B cell (primary cell): ENCODE results near the gene GPNMB. TPM values are rescaled to one million over a fixed set of nuclear protein-coding genes. Genes with fewer than 3 reads are reported as not detected.

Experiments used
- ATAC-seq: fragments of 200-7000 bp; cut with Tn5 transposase; one replicate; pipeline ENCODE4 v1.10.0; 2021; ENCODE audit warnings: low read depth, mild to moderate bottlenecking, moderate number of reproducible peaks, moderate library complexity
- CTCF ChIA-PET: fragments of 350-600 bp; sonication (Branson Sonifier 250); formaldehyde crosslinking; loops from one replicate; lab custom pipeline; 2021; ENCODE audit warnings: antibody characterized with exemption, inconsistent platforms; lab: Charles Lee
- POLR2A ChIA-PET: fragments of 350-600 bp; sonication (Branson Sonifier 250); formaldehyde crosslinking; loops from one replicate; lab custom pipeline; 2021; ENCODE audit warnings: antibody characterized with exemption; lab: Charles Lee
- DNase-seq: peaks from one replicate; pipeline ENCODE4 v3.0.0; 2013
- H2AFZ ChIP-seq: 2 replicates; pipeline ENCODE4 v1.6.1; 2012; ENCODE audit warnings: mild to moderate bottlenecking, low read depth, low read length; ENCODE audit not compliant: insufficient read depth, poor library complexity, severe bottlenecking
- H3K27ac ChIP-seq, 2 donors: 1 replicate in 1 of 2; 2 replicates in 1 of 2; pipeline ENCODE4 v1.5.1; 2012 to 2013; ENCODE audit warnings: low read length in 2 of 2, mild to moderate bottlenecking in 2 of 2, moderate library complexity in 1 of 2
- H3K27me3 ChIP-seq, 4 experiments: fragments of 200-600 bp in 1 of 4; sonication (generic) in 1 of 4; replicated peaks in 1 of 4; 1 replicate in 2 of 4; 2 replicates in 2 of 4; pipeline versions ENCODE4 v1.6.1 to v1.7.0; 2013 to 2016; ENCODE audit warnings: low read length in 3 of 4, mild to moderate bottlenecking in 2 of 4, mixed read lengths in 1 of 4, moderate library complexity in 1 of 4; ENCODE audit not compliant: insufficient read depth in 4 of 4, control insufficient read depth in 3 of 4; ENCODE audit errors: control extremely low read depth in 1 of 4
- H3K36me3 ChIP-seq, 2 experiments: replicated peaks in 1 of 2; 1 replicate in 1 of 2; 2 replicates in 1 of 2; pipeline versions ENCODE4 v1.6.1 to v1.7.1; 2013; ENCODE audit warnings: low read length in 1 of 2; ENCODE audit not compliant: insufficient read depth in 2 of 2, control insufficient read depth in 1 of 2; ENCODE audit errors: control extremely low read depth in 1 of 2, extremely low read depth in 1 of 2
- H3K4me1 ChIP-seq, 2 donors: fragments of 200-600 bp in 1 of 2; sonication (generic) in 1 of 2; 1 replicate in 1 of 2; 2 replicates in 1 of 2; pipeline versions ENCODE4 v1.5.1 to v1.6.1; 2013 to 2017; ENCODE audit warnings: low read length in 2 of 2; ENCODE audit not compliant: control insufficient read depth in 2 of 2, insufficient read depth in 2 of 2
- H3K4me2 ChIP-seq: replicated peaks from 2 replicates; pipeline ENCODE3; 2012; ENCODE audit warnings: mild to moderate bottlenecking, low read depth, low read length; ENCODE audit not compliant: poor library complexity, severe bottlenecking
- H3K4me3 ChIP-seq, 5 experiments: fragments of 200-600 bp in 1 of 5; sonication (generic) in 1 of 5; 1 replicate in 3 of 5; 2 replicates in 2 of 5; pipeline versions ENCODE4 v1.5.1 to v1.7.0; 2011 to 2016; ENCODE audit warnings: low read length in 4 of 5, mild to moderate bottlenecking in 4 of 5, low read depth in 2 of 5, control low read depth in 1 of 5, moderate library complexity in 1 of 5; ENCODE audit not compliant: insufficient read depth in 1 of 5; ENCODE audit errors: control extremely low read depth in 1 of 5, extremely low read depth in 1 of 5
- H3K79me2 ChIP-seq: fragments of 200-600 bp; sonication (generic); one replicate; pipeline ENCODE4 v1.6.0; 2016; ENCODE audit warnings: low read length; ENCODE audit not compliant: control insufficient read depth, insufficient read depth
- H3K9ac ChIP-seq: fragments of 200-600 bp; sonication (generic); 2 replicates; pipeline ENCODE4 v1.6.1; 2017; ENCODE audit warnings: mild to moderate bottlenecking, low read length, moderate library complexity
- H3K9me3 ChIP-seq, 3 donors: one replicate each; pipeline versions ENCODE4 v1.6.1 to v1.7.1; 2013; ENCODE audit warnings: low read length in 2 of 3; ENCODE audit not compliant: control insufficient read depth in 2 of 3, insufficient read depth in 1 of 3; ENCODE audit errors: control extremely low read depth in 1 of 3
- H4K20me1 ChIP-seq: 2 replicates; pipeline ENCODE4 v1.6.0; 2012; ENCODE audit warnings: mild to moderate bottlenecking, low read length; ENCODE audit not compliant: insufficient read depth, control insufficient read depth, poor library complexity, severe bottlenecking
- H3K27ac Mint-ChIP-seq: one replicate; pipeline ENCODE4 v1.8.0; 2021; ENCODE audit warnings: mixed read lengths
- H3K27me3 Mint-ChIP-seq: one replicate; pipeline ENCODE4 v1.8.0; 2021; ENCODE audit warnings: mixed read lengths
- H3K4me1 Mint-ChIP-seq: one replicate; pipeline ENCODE4 v1.8.0; 2021; ENCODE audit warnings: mixed read lengths
- H3K4me3 Mint-ChIP-seq: one replicate; pipeline ENCODE4 v1.8.0; 2021; ENCODE audit warnings: mixed read lengths
- H3K9me3 Mint-ChIP-seq: one replicate; pipeline ENCODE4 v1.8.0; 2022; ENCODE audit warnings: mixed read lengths; ENCODE audit not compliant: insufficient read depth
- EZH2 ChIP-seq: IDR thresholded peaks from 2 replicates; pipeline ENCODE4 v1.6.1; 2012; ENCODE audit warnings: borderline replicate concordance, low read depth, mild to moderate bottlenecking, moderate library complexity, low read length; ENCODE audit not compliant: insufficient read depth, poor library complexity, severe bottlenecking
- WGBS: methylation state at CpG from one replicate; pipeline ENCODE4 v1.1.5; 2013; ENCODE audit warnings: missing lambda C conversion rate; ENCODE audit not compliant: insufficient coverage; 5-methylcytosine and 5-hydroxymethylcytosine counted together
- intact Hi-C: fragments of 100-400 bp; cut with micrococcal nuclease; formaldehyde crosslinking; loops from one replicate; pipeline ENCODE4 v1.10.0; 2022
- polyA plus RNA-seq: library from polyadenylated mRNA; depleted of rRNA; stranded (reverse); fragments of >200 nt; gene quantifications from 2 replicates; pipeline ENCODE4 v1.2.3, GENCODE V29; 2012
- total RNA-seq, 2 donors: library from RNA; stranded (reverse); fragments of 120-200 nt in 1 of 2; gene quantifications; 1 replicate in 1 of 2; 2 replicates in 1 of 2; pipeline versions ENCODE4 v1.2.3 to v1.2.4, GENCODE V29; 2013 to 2022
- TF ChIP-seq, protein P1 (sequence below): fragments of 200-600 bp; IDR thresholded peaks from one replicate; pipeline ENCODE4 v1.8.0; 2022; ENCODE audit warnings: antibody characterized with exemption, mild to moderate bottlenecking

The GPNMB gene
- total and polyA plus RNA-seq, 2 donors (not counting 1 experiment from before 2014, with no cell fraction given), result 2.6 TPM; not detected in 1

DNA sequence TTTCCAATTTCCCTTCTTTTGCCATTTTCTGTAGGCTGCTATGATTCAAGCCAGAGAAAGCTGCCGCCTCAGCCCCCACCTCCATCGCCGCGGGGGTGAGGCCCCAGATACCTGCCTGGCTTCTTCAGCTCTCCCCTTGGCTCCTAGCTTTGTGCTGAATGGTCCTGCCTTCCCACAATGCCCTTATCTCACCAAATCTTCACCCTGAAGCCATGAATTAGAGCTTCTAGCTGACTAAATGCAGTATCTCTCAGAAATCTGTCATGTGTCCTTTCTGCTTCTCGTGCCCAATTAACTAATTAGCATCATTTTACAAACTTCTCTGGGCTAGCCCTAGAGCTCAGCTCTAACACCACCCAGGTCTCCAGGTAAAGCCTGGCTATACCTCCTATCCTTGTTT, 32.2 kb upstream of the GPNMB start:
- no peaks in the 10 kb centered on the region for H3K4me1 ChIP-seq
- intact Hi-C loops, result no loop called here
- H2AFZ ChIP-seq, result no peak overlapping the region
- ChIA-PET POLR2A (no interaction called here), CTCF (no interaction called here)
- no peaks in the 10 kb centered on the region for H3K79me2 ChIP-seq
- no peak overlapping the region for H3K27ac ChIP-seq
- TF ChIP-seq EZH2, result no peak
- TF ChIP-seq, protein P1, sequence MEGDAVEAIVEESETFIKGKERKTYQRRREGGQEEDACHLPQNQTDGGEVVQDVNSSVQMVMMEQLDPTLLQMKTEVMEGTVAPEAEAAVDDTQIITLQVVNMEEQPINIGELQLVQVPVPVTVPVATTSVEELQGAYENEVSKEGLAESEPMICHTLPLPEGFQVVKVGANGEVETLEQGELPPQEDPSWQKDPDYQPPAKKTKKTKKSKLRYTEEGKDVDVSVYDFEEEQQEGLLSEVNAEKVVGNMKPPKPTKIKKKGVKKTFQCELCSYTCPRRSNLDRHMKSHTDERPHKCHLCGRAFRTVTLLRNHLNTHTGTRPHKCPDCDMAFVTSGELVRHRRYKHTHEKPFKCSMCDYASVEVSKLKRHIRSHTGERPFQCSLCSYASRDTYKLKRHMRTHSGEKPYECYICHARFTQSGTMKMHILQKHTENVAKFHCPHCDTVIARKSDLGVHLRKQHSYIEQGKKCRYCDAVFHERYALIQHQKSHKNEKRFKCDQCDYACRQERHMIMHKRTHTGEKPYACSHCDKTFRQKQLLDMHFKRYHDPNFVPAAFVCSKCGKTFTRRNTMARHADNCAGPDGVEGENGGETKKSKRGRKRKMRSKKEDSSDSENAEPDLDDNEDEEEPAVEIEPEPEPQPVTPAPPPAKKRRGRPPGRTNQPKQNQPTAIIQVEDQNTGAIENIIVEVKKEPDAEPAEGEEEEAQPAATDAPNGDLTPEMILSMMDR, result no peak
- DNase-seq (no peak), ATAC-seq (no peak)
- H3K4me3 Mint-ChIP-seq, result no peak overlapping the region
- H3K27ac Mint-ChIP-seq, result no peak overlapping the region
- no peaks in the 10 kb centered on the region for H3K4me1 Mint-ChIP-seq
- H4K20me1 ChIP-seq, result no peaks in the 10 kb centered on the region
- WGBS, result 95% methylated on average over 4 of the region's 5 CpGs
- H3K27me3 Mint-ChIP-seq, result peaks cover 28% of the 10 kb centered on the region
- no peaks in the 10 kb centered on the region for H3K27me3 ChIP-seq
- H3K9me3 Mint-ChIP-seq, result no peaks in the 10 kb centered on the region
- H3K9me3 ChIP-seq, result no peaks in the 10 kb centered on the region
- H3K4me2 ChIP-seq, result no peak overlapping the region
- H3K9ac ChIP-seq, result no peak overlapping the region
- H3K36me3 ChIP-seq, result no peaks in the 10 kb centered on the region
- H3K4me3 ChIP-seq, result no peak overlapping the region

DNA sequence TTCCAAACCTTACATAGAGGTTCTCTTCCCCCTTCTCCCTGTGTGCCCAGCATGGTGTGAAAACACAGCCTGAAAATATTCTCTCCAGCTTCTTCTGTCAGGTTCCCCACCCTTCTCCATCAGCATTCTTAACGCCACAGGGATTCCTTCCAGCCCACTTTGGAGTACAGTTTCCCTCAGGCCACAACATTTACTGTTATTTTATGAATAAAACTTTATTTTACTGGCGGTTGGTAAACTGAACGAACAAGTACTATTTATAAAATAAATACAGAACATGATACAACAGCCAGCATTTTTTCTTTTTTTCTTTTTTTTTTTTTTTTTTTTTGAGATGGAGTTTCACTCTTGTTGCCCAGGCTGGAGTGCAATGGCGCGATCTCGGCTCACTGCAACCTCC, 31.6 kb upstream of the GPNMB start:
- Mint-ChIP-seq H3K9me3 (no peaks in the 10 kb centered on the region), H3K27ac (no peak overlapping the region), H3K4me3 (no peak overlapping the region), H3K4me1 (no peaks in the 10 kb centered on the region), H3K27me3 (peaks cover 28% of the 10 kb centered on the region)
- Histone ChIP-seq H3K4me2 (no peak overlapping the region), H3K27ac (no peak overlapping the region), H3K4me1 (no peaks in the 10 kb centered on the region), H2AFZ (no peak overlapping the region), H4K20me1 (no peaks in the 10 kb centered on the region), H3K36me3 (no peaks in the 10 kb centered on the region), H3K4me3 (no peak overlapping the region), H3K79me2 (no peaks in the 10 kb centered on the region), H3K9ac (no peak overlapping the region), H3K9me3 (no peaks in the 10 kb centered on the region), H3K27me3 (no peaks in the 10 kb centered on the region)
- WGBS, result no CpG with 5 or more reads among the region's 6 CpGs
- intact Hi-C loops, result no loop called here
- ChIA-PET CTCF (no interaction called here), POLR2A (no interaction called here)
- ATAC-seq (no peak), DNase-seq (no peak)
- TF ChIP-seq EZH2, result no peak
- TF ChIP-seq, protein P1, result no peak
